HCT116 (cell line): ENCODE measurements around the gene RNF207. TPM values are rescaled to one million over a fixed set of nuclear protein-coding genes. Genes with fewer than 3 reads are reported as not detected.

Experiments
- ATAC-seq: fragments of 200-7000 bp; cut with Tn5 transposase; 2 replicates; pipeline ENCODE4 v1.9.1; 2020; ENCODE audit warnings: mild to moderate bottlenecking, moderate library complexity
- BruUV-seq: library from RNA; stranded (reverse); fragments of 400-500 nt; replicated peaks from 2 replicates; lab custom pipeline; 2021; lab: Mats Ljungman, UMichigan
- CTCF ChIA-PET: fragments of 300-600 bp; sonication (Branson Sonifier 250); formaldehyde crosslinking; loops from one replicate; lab custom pipeline; 2021; ENCODE audit warnings: antibody characterized with exemption; lab: Charles Lee
- POLR2A ChIA-PET: fragments of 300-600, 350-600 bp; sonication (Branson Sonifier 250); formaldehyde crosslinking; loops from one replicate; lab custom pipeline; 2021; ENCODE audit warnings: antibody characterized with exemption; lab: Charles Lee
- RAD21 ChIA-PET, 2 experiments: fragments of 300-600 bp; sonication (Branson Sonifier 250); formaldehyde crosslinking; loops; one replicate each; lab custom pipeline; 2023; ENCODE audit warnings: low total read pairs in 2 of 2; ENCODE audit not compliant: uncharacterized antibody in 2 of 2, unreplicated experiment in 2 of 2, low non-redundant PET in 1 of 2; lab: Charles Lee
- DNase-seq: peaks from one replicate; pipeline ENCODE4 v3.0.0-alpha.2; 2010; ENCODE audit warnings: low read depth, low spot score
- H2AFZ ChIP-seq: fragments of 200-600 bp; shearing (Covaris generic), sonication (generic); 2 replicates; pipeline ENCODE4 v1.6.1; 2017; ENCODE audit warnings: low read depth, mixed run types, mixed read lengths, antibody characterized with exemption, low read length; ENCODE audit not compliant: poor library complexity, severe bottlenecking
- H3K27ac ChIP-seq: 2 replicates; pipeline ENCODE4 v1.5.1; 2012; ENCODE audit warnings: low read depth, low read length
- H3K27me3 ChIP-seq: fragments of 200-600 bp; sonication (generic); 2 replicates; pipeline ENCODE4 v1.6.1; 2016; ENCODE audit warnings: mixed run types, low read length, mixed read lengths; ENCODE audit not compliant: insufficient read depth
- H3K36me3 ChIP-seq, 2 experiments: fragments of 200-500 bp in 1 of 2; fragments of 200-600 bp in 1 of 2; sonication (Bioruptor generic) in 1 of 2; sonication (generic) in 1 of 2; 2 replicates each; pipeline versions ENCODE4 v1.5.1 to v1.6.1; 2014 to 2016; ENCODE audit warnings: low read length in 2 of 2, inconsistent platforms in 1 of 2, mixed read lengths in 1 of 2, mixed run types in 1 of 2; ENCODE audit not compliant: insufficient read depth in 2 of 2, control insufficient read depth in 1 of 2
- H3K4me1 ChIP-seq, 2 experiments: fragments of 200-600 bp in 1 of 2; sonication (generic) in 1 of 2; 2 replicates each; pipeline versions ENCODE4 v1.5.1 to v1.6.1; 2012 to 2017; ENCODE audit warnings: low read length in 2 of 2, inconsistent platforms in 1 of 2, mild to moderate bottlenecking in 1 of 2, mixed read lengths in 1 of 2, mixed run types in 1 of 2, moderate library complexity in 1 of 2; ENCODE audit not compliant: insufficient read depth in 2 of 2, control insufficient read depth in 1 of 2
- H3K4me2 ChIP-seq: fragments of 200-600 bp; sonication (generic); 2 replicates; pipeline ENCODE4 v1.6.1; 2017; ENCODE audit warnings: mixed run types, low read length, mixed read lengths
- H3K4me3 ChIP-seq, 2 experiments: fragments of 200-600 bp in 1 of 2; sonication (generic) in 1 of 2; replicated peaks in 1 of 2; 2 replicates each; pipeline ENCODE4 v1.5.1; 2011 to 2016; ENCODE audit warnings: low read length in 2 of 2, control low read depth in 1 of 2, low read depth in 1 of 2, mild to moderate bottlenecking in 1 of 2, mixed read lengths in 1 of 2, mixed run types in 1 of 2
- H3K79me2 ChIP-seq: fragments of 200-600 bp; sonication (generic); 2 replicates; pipeline ENCODE4 v1.6.1; 2017; ENCODE audit warnings: mild to moderate bottlenecking, mixed run types, low read length, moderate library complexity, mixed read lengths; ENCODE audit not compliant: insufficient read depth
- H3K9ac ChIP-seq: fragments of 200-600 bp; sonication (generic); 2 replicates; pipeline ENCODE4 v1.6.1; 2016; ENCODE audit warnings: low read length, mixed read lengths
- H3K9me2 ChIP-seq: fragments of 200-600 bp; sonication (generic), shearing (Covaris generic); 2 replicates; pipeline ENCODE4 v1.6.1; 2017; ENCODE audit warnings: mixed run types, mild to moderate bottlenecking, moderate library complexity; ENCODE audit not compliant: insufficient read depth
- H3K9me3 ChIP-seq, 2 experiments: fragments of 200-500 bp in 1 of 2; fragments of 200-600 bp in 1 of 2; sonication (Bioruptor generic) in 1 of 2; sonication (generic) in 1 of 2; 2 replicates each; pipeline ENCODE4 v1.6.1; 2014 to 2017; ENCODE audit warnings: low read length in 2 of 2, mixed read lengths in 2 of 2, inconsistent platforms in 1 of 2, low read depth in 1 of 2, mild to moderate bottlenecking in 1 of 2, mixed run types in 1 of 2, moderate library complexity in 1 of 2; ENCODE audit not compliant: control insufficient read depth in 1 of 2, insufficient read depth in 1 of 2
- H4K20me1 ChIP-seq: fragments of 200-600 bp; sonication (generic), shearing (Covaris generic); 2 replicates; pipeline ENCODE4 v1.6.1; 2017; ENCODE audit warnings: mixed run types, mild to moderate bottlenecking, moderate library complexity; ENCODE audit not compliant: insufficient read depth
- CTCF ChIP-seq, 3 experiments: fragments of 200-600 bp in 1 of 3; sonication (generic) in 1 of 3; IDR thresholded peaks in 2 of 3; conservative IDR thresholded peaks in 1 of 3; 2 replicates each; pipeline ENCODE4 v1.5.1; 2012 to 2017; ENCODE audit warnings: low read depth in 2 of 3, low read length in 2 of 3, antibody characterized with exemption in 1 of 3, borderline replicate concordance in 1 of 3, control low read depth in 1 of 3, mild to moderate bottlenecking in 1 of 3, mixed read lengths in 1 of 3, mixed run types in 1 of 3, moderate library complexity in 1 of 3; ENCODE audit not compliant: insufficient read depth in 1 of 3
- ELF1 ChIP-seq: IDR thresholded peaks from 2 replicates; pipeline ENCODE4 v1.6.1; 2012; ENCODE audit warnings: low read depth, borderline replicate concordance
- EZH2phosphoT487 ChIP-seq: fragments of 200-600 bp; IDR thresholded peaks from 2 replicates; pipeline ENCODE4 v1.6.1; 2018; ENCODE audit warnings: antibody characterized with exemption, borderline replicate concordance
- FOSL1 ChIP-seq: IDR thresholded peaks from 2 replicates; pipeline ENCODE4 v1.6.1; 2012; ENCODE audit warnings: low read depth
- JUND ChIP-seq: IDR thresholded peaks from 2 replicates; pipeline ENCODE4 v1.6.1; 2012
- POLR2AphosphoS5 ChIP-seq: IDR thresholded peaks from 2 replicates; pipeline ENCODE4 v1.6.1; 2011; ENCODE audit warnings: mild to moderate bottlenecking, low read depth, low read length, moderate library complexity
- RAD21 ChIP-seq: IDR thresholded peaks from 2 replicates; pipeline ENCODE4 v1.6.1; 2012; ENCODE audit warnings: low read depth, mild to moderate bottlenecking
- TCF7L2 ChIP-seq: IDR thresholded peaks from 2 replicates; pipeline ENCODE4 v1.7.0; 2011; ENCODE audit warnings: borderline replicate concordance, inconsistent platforms; ENCODE audit not compliant: insufficient read depth, insufficient read length; ENCODE audit errors: extremely low read depth
- YY1 ChIP-seq: IDR thresholded peaks from 2 replicates; pipeline ENCODE4 v1.6.1; 2011; ENCODE audit warnings: low read length, low read depth, moderate library complexity, mild to moderate bottlenecking; ENCODE audit not compliant: insufficient replicate concordance; ENCODE audit errors: extremely low read depth
- ZFX ChIP-seq: fragments of 450-650 bp; IDR thresholded peaks from 2 replicates; pipeline ENCODE4 v1.6.1; 2017
- ZNF274 ChIP-seq: fragments of 200-500 bp; sonication (Bioruptor generic); IDR thresholded peaks from 2 replicates; pipeline ENCODE4 v1.6.1; 2014; ENCODE audit warnings: mild to moderate bottlenecking, low read depth, low read length, inconsistent platforms
- intact Hi-C: fragments of 100-400 bp; cut with micrococcal nuclease; formaldehyde crosslinking; loops from 2 replicates; pipeline ENCODE4 v1.10.0; 2022
- total RNA-seq: library from RNA; stranded (reverse); gene quantifications from one replicate; pipeline ENCODE4 v1.2.1, GENCODE V29; 2021; ENCODE audit not compliant: unreplicated experiment

Gene RNF207
- total RNA-seq, 1 experiment from 2014 or later, result 61.2 TPM

DNA sequence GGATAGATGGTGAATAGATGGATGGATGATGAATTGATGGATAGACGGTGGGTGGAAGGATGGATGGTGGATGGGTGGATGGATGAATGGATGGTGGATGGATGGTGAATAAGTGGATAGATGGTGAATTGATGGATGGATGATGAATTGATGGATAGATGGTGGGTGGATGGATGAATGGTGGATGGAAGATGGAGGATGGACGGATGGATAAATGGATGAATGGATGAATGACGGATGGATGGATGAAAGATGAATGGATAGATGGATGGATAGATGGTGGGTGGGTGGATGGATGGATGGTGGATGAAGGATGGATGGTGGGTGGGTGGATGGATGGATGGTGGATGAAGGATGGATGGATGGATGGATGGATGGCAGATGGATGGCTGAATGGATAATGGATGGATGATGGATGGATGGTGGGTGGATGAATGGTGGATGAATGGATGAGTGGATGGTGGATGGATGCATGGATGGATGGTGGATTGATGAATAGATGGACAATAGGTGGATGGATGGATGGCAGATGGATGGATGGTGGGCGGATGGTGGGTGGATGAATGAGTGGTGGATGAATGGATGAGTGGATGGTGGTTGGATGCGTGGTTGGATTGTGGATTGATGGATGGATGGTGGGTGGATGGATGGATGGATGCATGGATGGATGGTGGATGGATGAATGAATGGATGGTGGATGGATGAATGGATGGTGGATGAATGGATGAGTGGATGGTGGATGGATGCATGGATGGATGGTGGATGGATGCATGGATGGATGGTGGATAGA lies 31.1 kb upstream of the RNF207 start:
- Histone ChIP-seq H3K4me1 (peaks cover 6 to 9% of the 10 kb centered on the region in 2 experiments; a peak in 3 of 4 replicates), H3K4me2 (no peak overlapping the region), H4K20me1 (no peaks in the 10 kb centered on the region), H2AFZ (no peak overlapping the region), H3K9ac (no peak overlapping the region), H3K9me2 (no peaks in the 10 kb centered on the region), H3K79me2 (no peaks in the 10 kb centered on the region), H3K4me3 (no peak overlapping the region), H3K27me3 (no peaks in the 10 kb centered on the region), H3K9me3 (no peaks in the 10 kb centered on the region), H3K27ac (no peak overlapping the region), H3K36me3 (no peaks in the 10 kb centered on the region)
- intact Hi-C loops, result no loop called here
- RAD21 ChIA-PET, result no interaction called here
- CTCF ChIA-PET, result no interaction called here
- no peak for DNase-seq
- no peak for TF ChIP-seq YY1
- TF ChIP-seq POLR2AphosphoS5, result no peak
- no peak for TF ChIP-seq TCF7L2
- TF ChIP-seq EZH2phosphoT487, result no peak
- no peak for TF ChIP-seq ELF1
- TF ChIP-seq FOSL1, result no peak
- no peak for TF ChIP-seq ZNF274
- no peak for TF ChIP-seq ZFX
- no peak for TF ChIP-seq RAD21
- no peak for TF ChIP-seq CTCF (IDR thresholded peaks at IDR 0.05 in 2 of 3, conservative IDR thresholded peaks at IDR 0.05 in 1 of 3; ENCODE audit: borderline replicate concordance in 1 of 3, insufficient read depth in 1 of 3, low read depth in 2 of 3, low read length in 2 of 3)
- TF ChIP-seq JUND, result no peak
- POLR2A ChIA-PET, result no interaction called here
- no peak for ATAC-seq
- BruUV-seq, result no TSS peak
